GM23338 (cell line): ENCODE measurements around the gene ZNF445. TPM values are rescaled to one million over a fixed set of nuclear protein-coding genes. Genes with fewer than 3 reads are reported as not detected.
"Not testable (repeated sequence)": the region's sequence is repeated elsewhere in the genome, so short reads cannot be mapped to it uniquely, and the experiment has no call there.

Experiments used
- ATAC-seq: fragments of 200-7000 bp; cut with Tn5 transposase; 3 replicates; pipeline ENCODE4 v1.9.1; 2020
- DNase-seq: peaks from one replicate; pipeline ENCODE4 v3.0.0-alpha.2; 2015; ENCODE audit warnings: low spot score
- H2AFZ ChIP-seq: fragments of 200-600 bp; sonication (generic); 2 replicates; pipeline ENCODE4 v1.8.0; 2016; ENCODE audit warnings: antibody characterized with exemption, mild to moderate bottlenecking, moderate library complexity
- H3F3A ChIP-seq: fragments of 200-600 bp; sonication (generic); replicated peaks from 2 replicates; pipeline ENCODE4 v1.8.0; 2017; ENCODE audit warnings: antibody characterized with exemption, mixed run types, low read depth
- H3K27ac ChIP-seq: fragments of 200-600 bp; sonication (generic); 2 replicates; pipeline ENCODE4 v1.6.1; 2016; ENCODE audit warnings: low read depth
- H3K27me3 ChIP-seq: fragments of 200-600 bp; sonication (generic); 2 replicates; pipeline ENCODE4 v1.8.0; 2016; ENCODE audit warnings: mild to moderate bottlenecking, mixed run types, moderate library complexity; ENCODE audit not compliant: insufficient read depth
- H3K36me3 ChIP-seq: fragments of 200-600 bp; sonication (generic); 2 replicates; pipeline ENCODE4 v1.8.0; 2016; ENCODE audit warnings: mild to moderate bottlenecking; ENCODE audit not compliant: insufficient read depth
- H3K4me1 ChIP-seq: fragments of 200-600 bp; sonication (generic); 2 replicates; pipeline ENCODE4 v1.8.0; 2016; ENCODE audit warnings: mild to moderate bottlenecking, moderate library complexity; ENCODE audit not compliant: insufficient read depth
- H3K4me2 ChIP-seq: fragments of 200-600 bp; sonication (generic); 2 replicates; pipeline ENCODE4 v1.7.1; 2017; ENCODE audit warnings: mixed run types
- H3K4me3 ChIP-seq: fragments of 200-600 bp; sonication (generic); 2 replicates; pipeline ENCODE4 v1.6.1; 2016; ENCODE audit warnings: mixed run types
- H3K79me2 ChIP-seq: fragments of 200-600 bp; sonication (generic); replicated peaks from 2 replicates; pipeline ENCODE4 v1.8.0; 2017; ENCODE audit warnings: mild to moderate bottlenecking; ENCODE audit not compliant: insufficient read depth
- H3K9me2 ChIP-seq: fragments of 200-600 bp; sonication (generic); 2 replicates; pipeline ENCODE4 v1.8.0; 2017; ENCODE audit not compliant: insufficient read depth
- H4K20me1 ChIP-seq: fragments of 200-600 bp; sonication (generic); replicated peaks from 2 replicates; pipeline ENCODE4 v1.8.0; 2017; ENCODE audit warnings: mild to moderate bottlenecking; ENCODE audit not compliant: insufficient read depth
- H3K27ac Mint-ChIP-seq: 2 replicates; pipeline ENCODE4 v1.8.0; 2020; ENCODE audit warnings: inconsistent platforms, mild to moderate bottlenecking, moderate library complexity, mixed read lengths
- H3K27me3 Mint-ChIP-seq: 3 replicates; pipeline ENCODE4 v1.8.0; 2022; ENCODE audit warnings: low read depth, mild to moderate bottlenecking, moderate library complexity, mixed read lengths, inconsistent platforms; ENCODE audit not compliant: insufficient read depth, poor library complexity
- H3K36me3 Mint-ChIP-seq: 3 replicates; pipeline ENCODE4 v1.8.0; 2021; ENCODE audit warnings: low read depth, mild to moderate bottlenecking, inconsistent platforms, moderate library complexity, mixed read lengths
- H3K4me1 Mint-ChIP-seq: 3 replicates; pipeline ENCODE4 v1.8.0; 2020; ENCODE audit warnings: mild to moderate bottlenecking, inconsistent platforms, mixed read lengths
- H3K4me3 Mint-ChIP-seq: 3 replicates; pipeline ENCODE4 v1.8.0; 2021; ENCODE audit warnings: moderate library complexity, mild to moderate bottlenecking, inconsistent platforms, mixed read lengths
- H3K9me3 Mint-ChIP-seq: 3 replicates; pipeline ENCODE4 v1.8.0; 2020; ENCODE audit warnings: moderate library complexity, mild to moderate bottlenecking, inconsistent platforms, mixed read lengths
- CREB1 ChIP-seq: fragments of 250-450 bp; sonication (Bioruptor Pico); IDR thresholded peaks from 2 replicates; pipeline ENCODE4 v1.5.0; 2020; ENCODE audit warnings: low read depth, mild to moderate bottlenecking, moderate library complexity
- ETS1 ChIP-seq: IDR thresholded peaks from 2 replicates; pipeline ENCODE4 v1.6.1; 2016; ENCODE audit warnings: antibody characterized with exemption
- EZH2 ChIP-seq: fragments of 200-600 bp; sonication (generic); IDR thresholded peaks from one replicate; pipeline ENCODE4 v1.8.0; 2017; ENCODE audit warnings: antibody characterized with exemption, mild to moderate bottlenecking, low read depth; ENCODE audit not compliant: unreplicated experiment
- JUNB ChIP-seq: IDR thresholded peaks from one replicate; pipeline ENCODE4 v1.6.1; 2016; ENCODE audit warnings: antibody characterized with exemption; ENCODE audit not compliant: unreplicated experiment
- NANOG ChIP-seq: IDR thresholded peaks from 2 replicates; pipeline ENCODE4 v1.6.1; 2016; ENCODE audit warnings: antibody characterized with exemption, borderline replicate concordance
- REST ChIP-seq: IDR thresholded peaks from one replicate; pipeline ENCODE4 v1.6.1; 2018; ENCODE audit warnings: antibody characterized with exemption; ENCODE audit not compliant: unreplicated experiment
- STAT1 ChIP-seq: IDR thresholded peaks from one replicate; pipeline ENCODE4 v1.6.1; 2016; ENCODE audit warnings: antibody characterized with exemption; ENCODE audit not compliant: unreplicated experiment
- ZNF114 ChIP-seq: fragments of 250-450 bp; sonication (Bioruptor Pico); IDR thresholded peaks from 2 replicates; pipeline ENCODE4 v1.5.0; 2020; ENCODE audit warnings: mild to moderate bottlenecking, moderate library complexity
- ZNF331 ChIP-seq: fragments of 250-450 bp; sonication (Bioruptor Pico); IDR thresholded peaks from 2 replicates; pipeline ENCODE4 v1.5.0; 2020; ENCODE audit warnings: low read depth, mild to moderate bottlenecking, moderate library complexity
- ZNF462 ChIP-seq: fragments of 250-450 bp; sonication (Bioruptor Pico); IDR thresholded peaks from 2 replicates; pipeline ENCODE4 v1.5.0; 2020; ENCODE audit warnings: mild to moderate bottlenecking, moderate library complexity
- polyA plus RNA-seq: library from polyadenylated mRNA; unstranded; fragments of >200 nt; fragmentation: Nextera tagmentation; extraction: Ambion mirVana; gene quantifications from 2 replicates; pipeline ENCODE4 v1.2.1, GENCODE V29; 2016
- total RNA-seq: library from RNA; depleted of rRNA; stranded (reverse); fragments of >200 nt; shearing (Covaris generic); gene quantifications from 2 replicates; pipeline ENCODE4 v1.2.3, GENCODE V29; 2014

Gene ZNF445
- total and polyA plus RNA-seq, 2 experiments from 2014 or later: 2.7 to 16.6 TPM

- H3K27me3 Mint-ChIP-seq, H3K9me2 ChIP-seq, H3K4me3 Mint-ChIP-seq, DNase-seq, H3K4me3 ChIP-seq, H3K9me3 Mint-ChIP-seq, H3K4me1 ChIP-seq, H3K36me3 Mint-ChIP-seq, H3K36me3 ChIP-seq, ATAC-seq, H3F3A ChIP-seq, H3K27ac Mint-ChIP-seq, H3K4me2 ChIP-seq, H4K20me1 ChIP-seq, H3K79me2 ChIP-seq, H2AFZ ChIP-seq, H3K27ac ChIP-seq, H3K4me1 Mint-ChIP-seq, H3K27me3 ChIP-seq: not testable (repeated sequence)
Observed at GRCh38 chr3:44418118-44418517, 59.4 kb downstream of the ZNF445 start.

GRCh38 chr3:44416031-44417030 lies 61.1 kb downstream of the ZNF445 start:
- H3K4me3 ChIP-seq: no peak overlapping the region
- no peak for ATAC-seq
- Mint-ChIP-seq H3K4me1 (peaks cover 7% of the 10 kb centered on the region; the same call in 1 of the 3 replicates), H3K27me3 (peaks cover 4% of the 10 kb centered on the region), H3K36me3 (peaks cover 7% of the 10 kb centered on the region; the same call in 2 of the 3 replicates), H3K9me3 (peaks cover 8% of the 10 kb centered on the region), H3K27ac (no peak overlapping the region), H3K4me3 (no peak overlapping the region)
- no peaks in the 10 kb centered on the region for H3K36me3 ChIP-seq
- H3K9me2 ChIP-seq: no peaks in the 10 kb centered on the region
- DNase-seq: no peak
- no peaks in the 10 kb centered on the region for H3K4me1 ChIP-seq
- H3K4me2 ChIP-seq: no peak overlapping the region
- H3F3A ChIP-seq: no peaks in the 10 kb centered on the region
- no peak overlapping the region for H2AFZ ChIP-seq
- no peaks in the 10 kb centered on the region for H4K20me1 ChIP-seq
- no peak overlapping the region for H3K27ac ChIP-seq
- H3K27me3 ChIP-seq: no peaks in the 10 kb centered on the region
- H3K79me2 ChIP-seq: no peaks in the 10 kb centered on the region
- no peak for TF ChIP-seq ETS1
- TF ChIP-seq CREB1 (CRISPR knock-in tag): no peak
- TF ChIP-seq ZNF114 (CRISPR knock-in tag): no peak
- TF ChIP-seq EZH2: no peak
- no peak for TF ChIP-seq STAT1
- no peak for TF ChIP-seq ZNF462
- TF ChIP-seq NANOG: no peak
- TF ChIP-seq ZNF331 (CRISPR knock-in tag): no peak
- TF ChIP-seq REST: no peak
- TF ChIP-seq JUNB: no peak
